Hepatocyte (in vitro differentiated cells): ENCODE measurements around the gene MRGPRF.

ENCODE experiments used
- EZH2 ChIP-seq: fragments of 200-600 bp; sonication (generic); IDR thresholded peaks from 2 replicates; pipeline ENCODE4 v1.6.1; 2016; ENCODE audit warnings: antibody characterized with exemption, mild to moderate bottlenecking, borderline replicate concordance
- EZH2phosphoT487 ChIP-seq: fragments of 200-600 bp; sonication (generic); IDR thresholded peaks from one replicate; pipeline ENCODE4 v1.6.1; 2018; ENCODE audit warnings: antibody characterized with exemption, mild to moderate bottlenecking, low read depth, moderate library complexity; ENCODE audit not compliant: unreplicated experiment, severe bottlenecking
- TF ChIP-seq, protein P1 (sequence below): fragments of 200-600 bp; sonication (generic); IDR thresholded peaks from 2 replicates; pipeline ENCODE4 v1.5.1; 2016; ENCODE audit warnings: antibody characterized with exemption, mild to moderate bottlenecking; ENCODE audit not compliant: poor library complexity

DNA sequence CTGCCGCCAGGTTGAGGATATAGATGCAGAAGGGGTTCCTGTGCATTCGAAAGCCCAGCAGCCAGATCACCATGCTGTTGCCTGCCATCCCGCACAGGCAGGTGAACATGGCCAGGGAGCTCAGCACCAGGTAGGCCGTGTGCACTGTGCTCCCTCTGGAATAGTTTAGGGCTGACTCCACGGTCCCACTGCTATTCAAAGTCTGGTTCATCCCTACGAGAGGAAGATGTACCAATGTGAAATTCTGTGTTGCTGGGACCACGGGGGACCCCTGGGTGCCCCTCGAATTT is 32.3 kb downstream of the MRGPRF start, which contains the start of gene MRGPRD:
- TF ChIP-seq, protein P1, sequence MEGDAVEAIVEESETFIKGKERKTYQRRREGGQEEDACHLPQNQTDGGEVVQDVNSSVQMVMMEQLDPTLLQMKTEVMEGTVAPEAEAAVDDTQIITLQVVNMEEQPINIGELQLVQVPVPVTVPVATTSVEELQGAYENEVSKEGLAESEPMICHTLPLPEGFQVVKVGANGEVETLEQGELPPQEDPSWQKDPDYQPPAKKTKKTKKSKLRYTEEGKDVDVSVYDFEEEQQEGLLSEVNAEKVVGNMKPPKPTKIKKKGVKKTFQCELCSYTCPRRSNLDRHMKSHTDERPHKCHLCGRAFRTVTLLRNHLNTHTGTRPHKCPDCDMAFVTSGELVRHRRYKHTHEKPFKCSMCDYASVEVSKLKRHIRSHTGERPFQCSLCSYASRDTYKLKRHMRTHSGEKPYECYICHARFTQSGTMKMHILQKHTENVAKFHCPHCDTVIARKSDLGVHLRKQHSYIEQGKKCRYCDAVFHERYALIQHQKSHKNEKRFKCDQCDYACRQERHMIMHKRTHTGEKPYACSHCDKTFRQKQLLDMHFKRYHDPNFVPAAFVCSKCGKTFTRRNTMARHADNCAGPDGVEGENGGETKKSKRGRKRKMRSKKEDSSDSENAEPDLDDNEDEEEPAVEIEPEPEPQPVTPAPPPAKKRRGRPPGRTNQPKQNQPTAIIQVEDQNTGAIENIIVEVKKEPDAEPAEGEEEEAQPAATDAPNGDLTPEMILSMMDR = no peak
- TF ChIP-seq EZH2 (no peak), EZH2phosphoT487 (no peak)
